GM11168 (cell line): ENCODE measurements around the gene CHGA.

Experiments used
- in situ Hi-C: fragments of 300-500 bp; cut with MboI; formaldehyde crosslinking; loops from one replicate; pipeline ENCODE4 v1.12.0; 2022; ENCODE audit warnings: low sequenced_read_pairs; ENCODE audit not compliant: unreplicated experiment

CHGA gene

GRCh38 chr14:92942136-92942535, 19.2 kb downstream of the CHGA start:
- in situ Hi-C loops: loop anchor here (10.0 kb wide), 1 partner anchor 203 kb away; no protein-coding TSS in a partner anchor

DNA sequence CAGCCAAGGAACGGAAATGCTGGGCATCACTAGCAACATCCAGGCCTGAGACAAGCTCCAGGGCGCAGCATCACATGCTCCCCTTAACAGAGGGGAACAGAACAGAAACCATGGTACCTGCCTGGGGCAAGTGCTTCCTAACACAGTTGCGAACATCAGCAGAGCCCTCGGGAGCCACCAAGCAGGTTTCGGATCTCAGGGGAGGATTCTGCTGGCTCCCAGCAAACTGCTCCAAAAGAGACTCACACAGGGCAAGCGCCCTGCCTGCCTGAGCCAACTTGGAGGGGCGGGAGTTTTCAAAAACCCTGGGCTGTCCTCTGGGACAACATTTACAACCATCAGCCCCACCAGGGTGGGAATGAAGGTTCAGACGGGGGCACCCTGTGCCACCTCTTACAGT, 19.6 kb downstream of the CHGA start:
- in situ Hi-C loops: loop anchor here (10.0 kb wide), 1 partner anchor 202 kb away; no protein-coding TSS in a partner anchor

DNA sequence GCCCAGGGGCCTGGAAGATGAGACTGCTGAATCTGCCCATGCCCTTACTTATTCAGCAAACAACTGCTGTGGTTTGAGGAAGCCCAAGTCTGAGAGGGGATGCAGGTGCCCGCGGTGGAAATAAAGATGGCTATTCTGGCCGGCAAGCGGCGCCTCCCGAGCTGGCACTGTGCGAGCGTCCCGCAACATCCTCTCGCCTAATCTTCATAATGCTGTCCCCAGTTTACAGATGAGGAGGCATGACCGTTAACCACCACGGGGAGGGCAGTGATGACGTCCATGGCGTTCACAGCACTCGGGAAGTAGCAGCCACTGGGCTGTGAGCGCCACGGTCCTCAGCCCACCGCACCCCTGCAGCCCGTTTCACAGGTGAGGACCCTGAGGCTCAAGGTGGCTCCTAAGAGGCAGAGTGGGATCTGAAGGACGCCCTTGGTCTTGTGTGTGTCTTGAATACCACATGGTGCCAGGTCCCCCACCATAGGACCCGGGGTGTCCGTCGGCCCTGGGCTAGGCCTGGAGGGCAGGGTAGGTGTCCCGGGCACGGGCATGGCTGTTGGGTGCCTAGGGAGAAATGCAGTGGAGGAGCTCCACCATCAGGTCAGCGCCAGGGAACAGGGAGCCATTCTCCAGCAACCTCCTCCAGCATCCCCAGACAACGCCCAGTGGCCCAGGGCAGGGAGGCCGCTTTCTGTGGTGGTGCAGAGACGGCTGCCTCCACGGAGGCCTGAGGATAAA, 20.2 kb downstream of the CHGA start:
- in situ Hi-C loops: loop anchor here (10.0 kb wide), 1 partner anchor 202 kb away; no protein-coding TSS in a partner anchor

GRCh38 chr14:92943855-92944570, 21.1 kb downstream of the CHGA start:
- in situ Hi-C loops: loop anchor here (10.0 kb wide), 1 partner anchor 201 kb away; no protein-coding TSS in a partner anchor

DNA sequence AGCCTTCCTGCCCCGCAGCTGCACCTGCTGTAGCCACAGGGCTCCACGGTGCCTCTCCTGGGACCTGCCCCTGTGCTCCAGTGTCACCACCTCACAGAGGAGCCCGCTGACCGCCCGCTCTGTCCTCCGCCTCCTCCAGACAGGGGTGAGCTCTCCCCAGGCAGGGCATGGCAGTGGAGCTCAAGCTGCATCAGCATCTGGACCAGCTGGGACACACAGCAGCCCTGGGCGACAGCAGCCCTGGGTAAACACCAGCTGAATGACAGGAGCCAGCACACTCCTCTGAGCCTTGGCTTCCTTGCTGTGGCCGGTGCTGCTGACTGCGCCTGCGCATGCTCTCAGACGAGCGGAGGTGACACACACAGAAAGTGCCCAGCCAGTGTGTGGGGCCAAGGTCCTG, 22.0 kb downstream of the CHGA start:
- in situ Hi-C loops: loop anchor here (10.0 kb wide), 1 partner anchor 200 kb away; no protein-coding TSS in a partner anchor

DNA sequence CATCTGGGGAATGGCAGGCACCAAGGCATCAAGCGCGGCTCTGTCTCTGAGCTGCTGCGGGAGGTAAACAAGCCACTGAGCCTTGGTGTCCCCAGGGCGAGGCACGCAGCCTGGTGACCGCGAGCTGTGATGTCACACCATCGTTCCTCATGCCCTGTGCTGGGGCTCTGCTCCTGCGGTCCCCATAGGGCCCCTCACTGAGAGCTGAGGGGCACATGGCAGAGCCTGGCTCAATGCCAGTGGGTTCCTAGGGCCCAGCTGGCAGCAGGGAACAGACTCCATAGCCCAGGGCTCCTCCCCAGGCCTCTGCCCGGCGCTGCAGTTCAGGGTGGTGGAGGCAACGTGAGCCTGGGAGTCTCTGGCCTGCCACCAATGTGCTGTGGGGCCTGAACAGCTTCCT, 22.6 kb downstream of the CHGA start:
- in situ Hi-C loops: loop anchor here (10.0 kb wide), 1 partner anchor 199 kb away; no protein-coding TSS in a partner anchor

GRCh38 chr14:92945959-92946846, 23.3 kb downstream of the CHGA start:
- in situ Hi-C loops: loop anchor here (10.0 kb wide), 1 partner anchor 199 kb away; no protein-coding TSS in a partner anchor

DNA sequence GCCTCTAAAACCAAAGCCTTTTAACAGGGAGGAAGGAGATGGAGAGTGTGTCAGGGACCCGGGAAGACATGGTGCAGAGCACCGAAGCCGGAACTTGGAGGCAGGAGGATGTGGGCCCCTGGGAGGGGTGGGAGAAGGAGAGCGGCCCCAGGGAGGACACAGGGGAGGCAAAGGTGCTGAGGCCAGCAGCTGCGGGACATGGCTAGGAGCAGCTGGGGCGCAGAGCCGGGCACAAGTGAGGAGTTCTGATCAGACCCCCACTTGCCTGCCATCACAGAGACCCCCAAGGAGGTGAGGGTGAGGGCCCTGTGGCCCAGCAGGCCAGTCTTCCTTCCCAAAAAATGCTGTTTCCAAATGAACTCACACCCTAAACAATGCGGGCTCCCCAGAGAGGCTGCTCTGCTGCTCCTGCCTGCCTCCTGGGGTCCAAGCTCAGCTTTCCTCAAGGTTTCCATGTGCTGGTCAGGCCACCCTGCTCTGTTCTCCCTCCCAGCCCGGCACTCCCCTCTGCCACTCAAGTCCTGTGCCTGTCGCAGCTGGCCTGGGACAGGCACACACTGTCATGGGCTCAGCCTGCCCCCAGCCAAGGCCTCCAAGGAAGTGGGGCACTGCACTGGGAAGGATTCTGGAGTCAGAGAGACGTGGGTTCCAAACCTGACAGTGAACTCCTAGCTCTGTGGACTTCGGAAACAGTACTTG, 24.0 kb downstream of the CHGA start:
- in situ Hi-C loops: loop anchor here (10.0 kb wide), 1 partner anchor 198 kb away; no protein-coding TSS in a partner anchor

GRCh38 chr14:92948647-92949046, 25.7 kb downstream of the CHGA start:
- in situ Hi-C loops: loop anchor here (10.0 kb wide), 1 partner anchor 196 kb away; no protein-coding TSS in a partner anchor

GRCh38 chr14:92949496-92950192, 26.7 kb downstream of the CHGA start:
- in situ Hi-C loops: loop anchor here (10.0 kb wide), 1 partner anchor 195 kb away; no protein-coding TSS in a partner anchor

DNA sequence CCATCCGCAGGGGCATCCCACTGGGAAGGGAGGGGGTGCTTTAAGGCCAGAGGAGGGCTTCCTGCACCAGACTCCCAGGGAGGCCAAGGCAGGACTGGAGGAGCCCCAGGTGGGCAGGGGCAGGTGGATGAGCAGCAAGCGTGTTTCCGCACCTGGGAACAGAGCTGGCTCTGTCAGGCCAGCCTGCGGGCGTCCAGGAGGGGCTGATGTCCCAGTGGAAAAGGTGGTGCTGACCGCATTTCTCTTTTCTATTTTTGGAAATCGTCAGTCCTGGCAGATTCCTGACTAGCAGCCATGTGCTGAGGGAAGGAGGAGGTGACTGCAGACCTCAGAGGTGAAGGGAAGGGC, 27.2 kb downstream of the CHGA start:
- in situ Hi-C loops: no loop called here

DNA sequence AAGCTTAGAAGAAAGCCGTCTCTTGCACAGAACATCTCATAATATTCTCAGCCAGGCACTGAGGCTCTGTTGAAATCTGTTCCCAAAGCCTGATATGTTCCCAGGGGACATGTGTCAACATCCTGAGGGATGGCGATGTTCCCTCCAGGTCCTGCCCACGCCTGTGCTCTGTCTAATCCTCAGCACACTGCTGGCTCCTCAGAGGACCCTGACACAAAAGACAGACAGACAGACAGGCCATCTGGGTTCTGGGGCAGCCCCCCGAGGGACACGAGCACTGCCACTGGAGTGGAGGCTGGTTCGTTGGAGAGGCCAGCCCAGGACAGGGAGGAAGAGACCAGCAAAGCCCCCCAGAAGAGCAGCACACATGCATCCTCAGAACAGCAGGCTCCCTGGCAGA, 27.8 kb downstream of the CHGA start:
- in situ Hi-C loops: no loop called here

DNA sequence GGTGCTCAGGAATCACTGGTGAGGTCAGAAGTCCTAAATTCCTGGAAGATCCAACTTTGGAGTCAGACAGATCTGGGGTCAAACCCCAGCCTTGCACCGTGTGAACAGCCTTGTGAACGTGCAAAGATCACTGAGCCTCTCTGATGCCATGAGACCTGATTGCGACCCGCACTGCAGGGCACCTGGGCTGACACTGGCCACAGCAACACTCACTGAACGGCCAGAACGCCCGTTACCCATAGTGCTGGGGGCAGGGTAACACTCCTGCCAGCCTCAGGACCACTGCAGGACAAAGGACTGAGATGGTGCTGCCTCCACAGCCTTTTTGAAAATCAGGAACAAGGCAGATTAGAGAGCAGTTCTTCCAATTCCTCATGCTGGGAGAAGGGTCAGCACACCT, 28.3 kb downstream of the CHGA start:
- in situ Hi-C loops: no loop called here

DNA sequence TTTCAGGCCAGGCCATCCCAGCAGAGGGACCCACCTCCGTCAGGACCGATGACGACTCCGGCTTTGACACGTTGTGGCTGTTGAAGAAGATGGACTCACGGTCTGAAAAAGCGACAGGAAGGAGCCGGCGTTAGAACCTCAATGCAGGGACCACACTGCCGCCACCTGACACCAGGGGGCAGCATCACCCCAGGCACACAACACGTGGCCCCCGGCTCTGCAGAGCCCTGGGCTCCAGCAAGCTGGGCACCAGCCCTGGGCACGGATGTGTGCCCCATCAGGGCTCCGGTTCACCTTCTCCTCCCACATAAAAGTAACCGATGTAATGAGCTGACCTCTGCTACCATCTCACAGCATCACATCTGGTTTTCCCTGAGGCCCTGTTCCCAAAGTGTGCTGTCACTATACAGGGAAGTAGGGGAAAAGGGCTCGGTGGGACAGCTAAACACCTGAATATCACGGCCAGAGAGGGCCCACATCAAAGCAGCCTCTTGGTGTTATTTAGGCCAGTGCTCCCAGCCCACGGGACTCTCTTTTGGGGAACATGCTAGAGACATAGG, 29.0 kb downstream of the CHGA start:
- in situ Hi-C loops: no loop called here

GRCh38 chr14:92952481-92953298, 29.7 kb downstream of the CHGA start:
- in situ Hi-C loops: no loop called here

DNA sequence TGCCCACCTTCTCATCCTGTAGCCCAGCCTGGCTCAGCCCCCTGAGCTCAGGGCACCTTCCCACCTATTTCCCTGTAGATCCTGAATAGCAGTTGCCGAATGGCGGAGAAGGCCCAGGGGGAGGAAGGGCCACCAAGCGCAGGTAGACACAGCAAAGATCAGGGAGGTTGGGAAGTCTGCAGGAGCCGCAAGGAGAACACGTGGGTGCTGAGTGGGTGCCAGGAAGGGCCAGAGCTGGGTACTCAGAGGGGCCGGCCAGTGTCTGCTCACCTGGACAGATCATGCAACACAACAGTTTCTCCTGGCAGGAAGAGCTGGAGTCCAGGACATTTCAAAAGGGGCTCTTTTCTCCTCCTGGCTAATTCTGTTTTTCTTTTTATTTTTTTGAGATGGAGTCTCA, 30.6 kb downstream of the CHGA start:
- in situ Hi-C loops: no loop called here

DNA sequence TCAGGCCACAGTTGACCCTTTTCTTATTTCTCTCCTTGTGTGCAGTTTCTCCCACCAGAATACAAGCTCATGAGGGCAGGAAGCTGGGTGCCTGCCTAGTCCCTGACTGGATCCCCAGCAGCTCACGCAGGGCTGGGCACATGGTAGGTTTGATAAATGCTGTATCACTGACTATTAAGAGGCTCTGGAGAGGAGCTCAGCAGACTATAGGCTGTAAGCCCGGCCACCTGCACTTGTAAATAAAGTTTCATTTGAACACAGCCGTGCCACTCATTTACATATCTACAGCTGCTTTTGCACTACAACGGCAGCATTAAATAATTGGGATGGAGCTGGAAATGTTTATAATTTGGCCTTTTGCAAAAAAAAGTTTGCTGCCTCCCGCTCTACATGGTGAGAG, 32.0 kb downstream of the CHGA start:
- in situ Hi-C loops: no loop called here

GRCh38 chr14:92955381-92955780, 32.4 kb downstream of the CHGA start:
- in situ Hi-C loops: no loop called here
